IMR-90 (cell line): Measurements from ENCODE around the gene XCR1. TPM values are rescaled to one million over a fixed set of nuclear protein-coding genes. Genes with fewer than 3 reads are reported as not detected.
A peak's percentile ranks its signal among the peaks of the same experiment; 100 is the strongest.

Experiments used
- ATAC-seq: fragments of 200-7000 bp; cut with Tn5 transposase; 2 replicates; pipeline ENCODE4 v1.9.1; 2020; ENCODE audit warnings: low read depth, mild to moderate bottlenecking, moderate library complexity
- BruUV-seq: library from RNA; stranded (reverse); fragments of 400-500 nt; replicated peaks from 2 replicates; lab custom pipeline; 2021; lab: Mats Ljungman, UMichigan
- CTCF ChIA-PET: fragments of 300-600 bp; formaldehyde crosslinking; extraction: SDS; loops from one replicate; lab custom pipeline; 2021; ENCODE audit warnings: antibody characterized with exemption; lab: Yijun Ruan, JAX
- POLR2A ChIA-PET: fragments of 300-600 bp; sonication (Branson Sonifier 250); formaldehyde crosslinking; loops from one replicate; lab custom pipeline; 2022; ENCODE audit warnings: antibody characterized with exemption; ENCODE audit not compliant: unreplicated experiment; lab: Charles Lee
- DNase-seq: peaks from one replicate; pipeline ENCODE4 v3.0.0; 2013
- H2AFZ ChIP-seq: replicated peaks from 2 replicates; pipeline ENCODE3; 2013; ENCODE audit warnings: low read length, mild to moderate bottlenecking; ENCODE audit not compliant: poor library complexity
- H2AK5ac ChIP-seq: 2 replicates; pipeline ENCODE4 v1.6.1; 2013; ENCODE audit warnings: low read depth, low read length, inconsistent platforms
- H2AK9ac ChIP-seq: replicated peaks from 2 replicates; pipeline ENCODE3; 2013; ENCODE audit warnings: mild to moderate bottlenecking, low read depth, low read length, moderate library complexity; ENCODE audit not compliant: poor library complexity
- H2BK120ac ChIP-seq: 2 replicates; pipeline ENCODE4 v1.6.1; 2013; ENCODE audit warnings: low read depth, low read length, inconsistent platforms
- H2BK15ac ChIP-seq: 3 replicates; pipeline ENCODE4 v1.6.1; 2013; ENCODE audit warnings: low read depth, low read length, inconsistent platforms
- H2BK20ac ChIP-seq: 2 replicates; pipeline ENCODE4 v1.6.1; 2013; ENCODE audit warnings: low read depth, mild to moderate bottlenecking, inconsistent platforms, low read length, moderate library complexity
- H2BK5ac ChIP-seq: 2 replicates; pipeline ENCODE4 v1.6.1; 2013; ENCODE audit warnings: mild to moderate bottlenecking, low read depth, low read length, inconsistent platforms; ENCODE audit not compliant: poor library complexity, severe bottlenecking
- H3K14ac ChIP-seq: replicated peaks from 2 replicates; pipeline ENCODE4 v1.6.1; 2013; ENCODE audit warnings: low read depth, low read length, inconsistent platforms
- H3K18ac ChIP-seq: 2 replicates; pipeline ENCODE4 v1.6.1; 2013; ENCODE audit warnings: low read depth, low read length, control low read depth
- H3K23ac ChIP-seq: 2 replicates; pipeline ENCODE4 v1.6.1; 2013; ENCODE audit warnings: low read depth, low read length, inconsistent platforms
- H3K27ac ChIP-seq: 2 replicates; pipeline ENCODE4 v1.5.1; 2013; ENCODE audit warnings: mild to moderate bottlenecking, control low read depth, low read length; ENCODE audit not compliant: insufficient read depth
- H3K27me3 ChIP-seq: 2 replicates; pipeline ENCODE4 v1.6.1; 2013; ENCODE audit warnings: low read length; ENCODE audit not compliant: control insufficient read depth, insufficient read depth
- H3K36me3 ChIP-seq: 2 replicates; pipeline ENCODE4 v1.6.1; 2013; ENCODE audit warnings: low read length, mixed read lengths; ENCODE audit not compliant: control insufficient read depth, insufficient read depth
- H3K4ac ChIP-seq: 2 replicates; pipeline ENCODE4 v1.6.1; 2013; ENCODE audit warnings: low read depth, low read length, inconsistent platforms
- H3K4me1 ChIP-seq: 2 replicates; pipeline ENCODE4 v1.6.1; 2013; ENCODE audit warnings: low read length, mixed read lengths; ENCODE audit not compliant: control insufficient read depth, insufficient read depth
- H3K4me2 ChIP-seq: 2 replicates; pipeline ENCODE4 v1.6.1; 2013; ENCODE audit warnings: low read depth, mild to moderate bottlenecking, control low read depth, low read length, moderate library complexity
- H3K4me3 ChIP-seq: 2 replicates; pipeline ENCODE4 v1.5.1; 2013; ENCODE audit warnings: low read depth, mild to moderate bottlenecking, control low read depth, low read length, moderate library complexity; ENCODE audit not compliant: insufficient read depth
- H3K56ac ChIP-seq: 2 replicates; pipeline ENCODE4 v1.6.1; 2013; ENCODE audit warnings: low read length, inconsistent platforms; ENCODE audit not compliant: insufficient read depth; ENCODE audit errors: extremely low read depth
- H3K79me1 ChIP-seq, 2 experiments: 2 replicates each; pipeline ENCODE4 v1.6.1; 2013; ENCODE audit warnings: low read length in 2 of 2, inconsistent platforms in 1 of 2, low read depth in 1 of 2
- H3K9ac ChIP-seq: 2 replicates; pipeline ENCODE4 v1.6.1; 2013; ENCODE audit warnings: low read depth, low read length, control low read depth
- H3K9me1 ChIP-seq: 2 replicates; pipeline ENCODE4 v1.6.1; 2013; ENCODE audit warnings: low read length, inconsistent platforms; ENCODE audit not compliant: insufficient read depth
- H3K9me3 ChIP-seq: 2 replicates; pipeline ENCODE4 v1.6.1; 2013; ENCODE audit warnings: low read length; ENCODE audit not compliant: control insufficient read depth, insufficient read depth
- H4K20me1 ChIP-seq: 2 replicates; pipeline ENCODE4 v1.6.1; 2013; ENCODE audit warnings: low read length, inconsistent platforms; ENCODE audit not compliant: insufficient read depth
- H4K5ac ChIP-seq: 2 replicates; pipeline ENCODE4 v1.6.1; 2013; ENCODE audit warnings: mild to moderate bottlenecking, low read depth, low read length, control low read depth
- H4K8ac ChIP-seq, 2 experiments: 2 replicates each; pipeline ENCODE4 v1.6.1; 2013; ENCODE audit warnings: low read depth in 2 of 2, low read length in 2 of 2, control low read depth in 1 of 2, inconsistent platforms in 1 of 2
- H4K91ac ChIP-seq: 2 replicates; pipeline ENCODE4 v1.6.1; 2013; ENCODE audit warnings: low read depth, low read length, inconsistent platforms; ENCODE audit not compliant: insufficient read depth
- BHLHE40 ChIP-seq: fragments of 150-350 bp; IDR thresholded peaks from 2 replicates; pipeline ENCODE4 v1.6.1; 2016; ENCODE audit warnings: mild to moderate bottlenecking, low read depth, low read length
- CEBPB ChIP-seq: IDR thresholded peaks from 2 replicates; pipeline ENCODE4 v1.6.1; 2012; ENCODE audit warnings: low read depth, low read length, improper control_type of control experiment
- CHD1 ChIP-seq: IDR thresholded peaks from 2 replicates; pipeline ENCODE4 v1.6.1; 2012; ENCODE audit warnings: low read depth, low read length, improper control_type of control experiment
- CTCF ChIP-seq: conservative IDR thresholded peaks from 2 replicates; pipeline ENCODE4 v1.5.1; 2012; ENCODE audit warnings: mild to moderate bottlenecking, low read depth, low read length, improper control_type of control experiment
- ELK1 ChIP-seq: fragments of 150-350 bp; IDR thresholded peaks from 2 replicates; pipeline ENCODE4 v1.6.1; 2016; ENCODE audit warnings: low read depth, mild to moderate bottlenecking, low read length, moderate library complexity, borderline replicate concordance
- MAFK ChIP-seq: IDR thresholded peaks from 2 replicates; pipeline ENCODE4 v1.6.1; 2012; ENCODE audit warnings: low read depth, low read length, improper control_type of control experiment
- MAZ ChIP-seq: IDR thresholded peaks from 2 replicates; pipeline ENCODE4 v1.6.1; 2012; ENCODE audit warnings: low read depth, mild to moderate bottlenecking, low read length, improper control_type of control experiment, moderate library complexity, borderline replicate concordance
- MXI1 ChIP-seq: IDR thresholded peaks from 2 replicates; pipeline ENCODE4 v1.6.1; 2012; ENCODE audit warnings: low read depth, mild to moderate bottlenecking, low read length, moderate library complexity, borderline replicate concordance
- NFE2L2 ChIP-seq: fragments of 150-350 bp; IDR thresholded peaks from 2 replicates; pipeline ENCODE4 v1.6.1; 2016; ENCODE audit warnings: low read depth, mild to moderate bottlenecking, low read length
- POLR2A ChIP-seq: IDR thresholded peaks from 2 replicates; pipeline ENCODE4 v1.6.1; 2012; ENCODE audit warnings: mild to moderate bottlenecking, low read depth, low read length
- RAD21 ChIP-seq: IDR thresholded peaks from 2 replicates; pipeline ENCODE4 v1.6.1; 2012; ENCODE audit warnings: low read length, improper control_type of control experiment
- RCOR1 ChIP-seq: IDR thresholded peaks from 2 replicates; pipeline ENCODE4 v1.6.1; 2012; ENCODE audit warnings: mild to moderate bottlenecking, low read length, improper control_type of control experiment; ENCODE audit not compliant: insufficient replicate concordance
- RFX5 ChIP-seq: IDR thresholded peaks from 2 replicates; pipeline ENCODE4 v1.8.0; 2012; ENCODE audit warnings: low read depth, mild to moderate bottlenecking, low read length, moderate library complexity
- SMC3 ChIP-seq: fragments of 150-350 bp; IDR thresholded peaks from 2 replicates; pipeline ENCODE4 v1.6.1; 2016; ENCODE audit warnings: low read depth, mild to moderate bottlenecking, antibody characterized with exemption, low read length, moderate library complexity
- USF2 ChIP-seq: fragments of 150-350 bp; IDR thresholded peaks from 2 replicates; pipeline ENCODE4 v1.6.1; 2017; ENCODE audit warnings: mild to moderate bottlenecking, antibody characterized with exemption, low read length, low read depth
- WGBS, 2 experiments: methylation state at CpG; one replicate each; pipeline versions ENCODE4 v1.1.5 to v1.1.7; 2013; ENCODE audit warnings: missing lambda C conversion rate in 2 of 2; ENCODE audit not compliant: insufficient read length in 1 of 2; ENCODE audit errors: extremely low coverage in 2 of 2; 5-methylcytosine and 5-hydroxymethylcytosine counted together
- dilution Hi-C: fragments of 300-500 bp; cut with HindIII; formaldehyde crosslinking; loops from one replicate; pipeline ENCODE4 v1.14.3; 2018; ENCODE audit warnings: low sequenced_read_pairs; ENCODE audit not compliant: unreplicated experiment
- in situ Hi-C: fragments of 300-500 bp; cut with MboI; formaldehyde crosslinking; loops from 3 replicates; pipeline ENCODE4 v1.14.3; 2019; ENCODE audit warnings: low sequenced_read_pairs, inconsistent platforms, mixed read lengths
- intact Hi-C: fragments of 100-400 bp; cut with micrococcal nuclease; formaldehyde crosslinking; loops from 2 replicates; pipeline ENCODE4 v1.10.0; 2022
- polyA plus RNA-seq, 3 experiments: library from polyadenylated mRNA; depleted of rRNA; stranded (reverse); fragments of >200 nt; gene quantifications; 2 replicates each; pipeline ENCODE4 v1.2.3, GENCODE V29; 2012; ENCODE audit warnings: low replicate concordance in 1 of 3
- total RNA-seq: library from RNA; depleted of rRNA; stranded (reverse); fragments of >200 nt; gene quantifications from 2 replicates; pipeline ENCODE4 v1.2.3, GENCODE V29; 2012

XCR1 gene
- total and polyA plus RNA-seq, 2 of the 4 experiments (the other 2 are of a cell fraction), result not detected

GRCh38 chr3:45968706-45969105 lies 58.6 kb downstream of the XCR1 start:
- H3K14ac ChIP-seq, result 0 out of 2 replicates have a peak overlapping the region, but pooled peaks have one; percentile 31
- H2BK5ac ChIP-seq, result no peak overlapping the region
- POLR2A ChIA-PET, result interaction anchor here (0.8 kb wide), 1 partner anchor 20 kb away, joined by 3 read pairs; no protein-coding TSS in a partner anchor
- no peak overlapping the region for H2AK9ac ChIP-seq
- no CpG with 5 or more reads among the region's 2 CpGs for WGBS, 2 experiments
- peaks cover 15% of the 10 kb centered on the region for H3K9me1 ChIP-seq
- in situ Hi-C loops (no loop called here), intact Hi-C loops (no loop called here), dilution Hi-C loops (no loop called here)
- no peak overlapping the region for H3K18ac ChIP-seq
- no TSS peak for BruUV-seq
- ATAC-seq (peak; percentile 73), DNase-seq (peak; percentile 77)
- H2BK20ac ChIP-seq, result peak overlapping the region; percentile 50
- H3K23ac ChIP-seq, result no peak overlapping the region
- no peak overlapping the region for H3K4me3 ChIP-seq
- no peak overlapping the region for H2AFZ ChIP-seq
- H2BK120ac ChIP-seq, result peak overlapping the region; percentile 42
- H3K4me1 ChIP-seq, result peaks cover 10% of the 10 kb centered on the region
- CTCF ChIA-PET, result interaction anchor here (1.6 to 2.4 kb wide), 3 partner anchors 30 to 119 kb away, joined by 4 to 9 read pairs (median 5); no protein-coding TSS in a partner anchor
- H3K27ac ChIP-seq, result no peak overlapping the region
- peaks cover 0 to 3% of the 10 kb centered on the region in 2 experiments; a peak in 1 of 4 replicates for H3K79me1 ChIP-seq
- H4K91ac ChIP-seq, result peak overlapping the region; percentile 66; the same call in 1 of the 2 replicates
- TF ChIP-seq RFX5, result no peak
- no peak for TF ChIP-seq MXI1
- no peak for TF ChIP-seq CEBPB
- TF ChIP-seq CHD1, result no peak
- no peak for TF ChIP-seq USF2
- TF ChIP-seq SMC3, result no peak
- no peak for TF ChIP-seq RCOR1
- no peak for TF ChIP-seq ELK1
- TF ChIP-seq MAFK, result no peak
- TF ChIP-seq RAD21, result no peak
- TF ChIP-seq BHLHE40, result no peak
- no peak for TF ChIP-seq CTCF
- no peak for TF ChIP-seq NFE2L2
- no peak for TF ChIP-seq POLR2A
- no peak for TF ChIP-seq MAZ
- H3K36me3 ChIP-seq, result peaks cover 51% of the 10 kb centered on the region
- H3K56ac ChIP-seq, result no peak overlapping the region
- H3K9ac ChIP-seq, result no peak overlapping the region
- no peak overlapping the region for H4K8ac ChIP-seq
- no peaks in the 10 kb centered on the region for H3K27me3 ChIP-seq
- peak overlapping the region; percentile 1; the same call in 1 of the 3 replicates for H2BK15ac ChIP-seq
- H3K4me2 ChIP-seq, result no peak overlapping the region
- H3K9me3 ChIP-seq, result no peaks in the 10 kb centered on the region
- peaks cover 14% of the 10 kb centered on the region for H4K20me1 ChIP-seq
- peak overlapping the region; percentile 84 for H2AK5ac ChIP-seq
- H4K5ac ChIP-seq, result no peak overlapping the region
- peak overlapping the region; percentile 64; the same call in 1 of the 2 replicates for H3K4ac ChIP-seq
